ENCODE data around the gene F8. TPM values are rescaled to one million over a fixed set of nuclear protein-coding genes. Genes with fewer than 3 reads are reported as not detected.

Gene F8
- total and polyA plus RNA-seq, 2 of the 4 experiments (the other 2 are of a cell fraction): 1.4 to 1.5 TPM

- Histone ChIP-seq H3K9me1 (ENCODE audit: insufficient read depth, low read length) (no peaks in the 10 kb centered on the region), H2BK20ac (ENCODE audit: low read depth, low read length) (no peak overlapping the region), H3K14ac (replicated peaks; ENCODE audit: low read depth, low read length) (no peak overlapping the region), H3K9me3 (ENCODE audit: control insufficient read depth, insufficient read depth, low read length) (no peaks in the 10 kb centered on the region), H3K56ac (ENCODE audit: extremely low read depth, insufficient read depth, low read length) (no peak overlapping the region), H3K4me1 (ENCODE audit: control insufficient read depth, insufficient read depth, low read length) (no peaks in the 10 kb centered on the region), H3K4me2 (ENCODE audit: low read depth, low read length) (peak overlapping the region; percentile 89; the same call in 1 of the 2 replicates), H4K8ac (ENCODE audit: low read depth in 2 of 2, low read length in 2 of 2) (no peak overlapping the region), H4K20me1 (ENCODE audit: insufficient read depth, low read length) (no peaks in the 10 kb centered on the region), H3K9ac (ENCODE audit: low read depth, low read length) (peak overlapping the region; percentile 59; the same call in 1 of the 2 replicates), H3K27me3 (ENCODE audit: control insufficient read depth, insufficient read depth, low read length) (no peaks in the 10 kb centered on the region; the same call in 1 of the 2 replicates), H2BK120ac (ENCODE audit: low read depth, low read length) (no peak overlapping the region), H4K5ac (ENCODE audit: low read depth, low read length) (no peak overlapping the region), H2AK5ac (ENCODE audit: low read depth, low read length) (no peak overlapping the region), H3K27ac (ENCODE audit: insufficient read depth, low read length) (no peak overlapping the region), H3K4ac (ENCODE audit: low read depth, low read length) (no peak overlapping the region), H3K36me3 (ENCODE audit: control insufficient read depth, insufficient read depth, low read length) (no peaks in the 10 kb centered on the region), H2BK5ac (ENCODE audit: low read depth, low read length, poor library complexity, severe bottlenecking) (no peak overlapping the region), H3K23ac (ENCODE audit: low read depth, low read length) (no peak overlapping the region), H2BK15ac (ENCODE audit: low read depth, low read length) (no peak overlapping the region), H3K4me3 (ENCODE audit: insufficient read depth, low read depth, low read length) (no peak overlapping the region), H3K79me1 (ENCODE audit: low read depth in 1 of 2, low read length in 2 of 2) (peaks cover 0 to 7% of the 10 kb centered on the region in 2 experiments; a peak in 2 of 4 replicates), H2AFZ (replicated peaks; ENCODE audit: low read length, poor library complexity) (no peak overlapping the region), H4K91ac (ENCODE audit: insufficient read depth, low read depth, low read length) (no peak overlapping the region), H2AK9ac (replicated peaks; ENCODE audit: low read depth, low read length, poor library complexity) (no peak overlapping the region), H3K18ac (ENCODE audit: low read depth, low read length) (no peak overlapping the region)
- ATAC-seq (ENCODE audit: low read depth) (no peak), DNase-seq (no peak)
- BruUV-seq (replicated peaks): no TSS peak
- WGBS, 2 experiments (ENCODE audit: extremely low coverage in 2 of 2, insufficient read length in 1 of 2): no CpG with 5 or more reads among the region's 3 CpGs
- intact Hi-C loops (cut with micrococcal nuclease) (no loop called here), dilution Hi-C loops (cut with HindIII; ENCODE audit: low sequenced_read_pairs, unreplicated experiment) (no loop called here), in situ Hi-C loops (cut with MboI; ENCODE audit: low sequenced_read_pairs) (no loop called here)
- no peak for TF ChIP-seq NFE2L2 (IDR thresholded peaks at IDR 0.05; ENCODE audit: low read depth, low read length)
- TF ChIP-seq RFX5 (IDR thresholded peaks at IDR 0.05; ENCODE audit: low read depth, low read length): no peak
- TF ChIP-seq RAD21 (IDR thresholded peaks at IDR 0.05; ENCODE audit: low read length): no peak
- no peak for TF ChIP-seq POLR2A (IDR thresholded peaks at IDR 0.05; ENCODE audit: low read depth, low read length)
- no peak for TF ChIP-seq MAZ (IDR thresholded peaks at IDR 0.05; ENCODE audit: borderline replicate concordance, low read depth, low read length)
- TF ChIP-seq RCOR1 (IDR thresholded peaks at IDR 0.05; ENCODE audit: insufficient replicate concordance, low read length): no peak
- no peak for TF ChIP-seq MAFK (IDR thresholded peaks at IDR 0.05; ENCODE audit: low read depth, low read length)
- no peak for TF ChIP-seq FOS (IDR thresholded peaks at IDR 0.05; ENCODE audit: low read depth, low read length)
- TF ChIP-seq ELK1 (IDR thresholded peaks at IDR 0.05; ENCODE audit: borderline replicate concordance, low read depth, low read length): no peak
- no peak for TF ChIP-seq CTCF (conservative IDR thresholded peaks at IDR 0.05; ENCODE audit: low read depth, low read length)
- TF ChIP-seq BHLHE40 (IDR thresholded peaks at IDR 0.05; ENCODE audit: low read depth, low read length): no peak
- TF ChIP-seq CEBPB (IDR thresholded peaks at IDR 0.05; ENCODE audit: low read depth, low read length): no peak
- TF ChIP-seq CHD1 (IDR thresholded peaks at IDR 0.05; ENCODE audit: low read depth, low read length): no peak
- no peak for TF ChIP-seq SMC3 (IDR thresholded peaks at IDR 0.05; ENCODE audit: low read depth, low read length)
- no peak for TF ChIP-seq MXI1 (IDR thresholded peaks at IDR 0.05; ENCODE audit: borderline replicate concordance, low read depth, low read length)
- no peak for TF ChIP-seq USF2 (IDR thresholded peaks at IDR 0.05; ENCODE audit: low read depth, low read length)
- ChIA-PET CTCF (interaction anchor here (1.5 kb wide), 1 partner anchor 21 kb away, joined by 5 read pairs; no protein-coding TSS in a partner anchor), POLR2A (ENCODE audit: unreplicated experiment) (no interaction called here)
These were observed 5.6 kb upstream of the F8 start for GRCh38 chrX:155028129-155028528.
